ENCODE data around the gene AIP.

GRCh38 chr11:67538306-67538705, 55.5 kb downstream of the AIP start:
- TF ChIP-seq MAX (IDR thresholded peaks at IDR 0.05; ENCODE audit: insufficient read depth, insufficient read length) (no peak), CTCF (IDR thresholded peaks at IDR 0.05; ENCODE audit: extremely low read depth in 1 of 2, insufficient read depth in 1 of 2, low read depth in 1 of 2, low read length in 2 of 2) (no peak), POLR2A (IDR thresholded peaks at IDR 0.05; ENCODE audit: low read depth, low read length) (no peak), EZH2 (IDR thresholded peaks at IDR 0.05; ENCODE audit: borderline replicate concordance, low read depth, low read length, severe bottlenecking) (no peak), JUN (IDR thresholded peaks at IDR 0.05; ENCODE audit: borderline replicate concordance, insufficient read depth, insufficient read length, low read depth) (no peak), POLR2AphosphoS5 (IDR thresholded peaks at IDR 0.05; ENCODE audit: insufficient read depth, low read depth, low read length) (no peak), MYC (IDR thresholded peaks at IDR 0.05; ENCODE audit: low read depth, low read length) (no peak), FOS (IDR thresholded peaks at IDR 0.05; ENCODE audit: borderline replicate concordance, insufficient read depth, low read length) (no peak)

Data from endothelial cell of umbilical vein (primary cell).